HFFc6 (cell line): ENCODE measurements around the gene MOGAT3. TPM values are rescaled to one million over a fixed set of nuclear protein-coding genes. Genes with fewer than 3 reads are reported as not detected.
A peak's percentile ranks its signal among the peaks of the same experiment; 100 is the strongest.

Experiments
- DNase-seq: peaks from one replicate; pipeline ENCODE4 v3.0.0-alpha.2; 2018
- H3K27ac Mint-ChIP-seq: 2 replicates; pipeline ENCODE4 v1.8.0; 2020; ENCODE audit warnings: mild to moderate bottlenecking, mixed read lengths
- H3K27me3 Mint-ChIP-seq: 2 replicates; pipeline ENCODE4 v1.8.0; 2021; ENCODE audit warnings: mild to moderate bottlenecking, moderate library complexity, mixed read lengths; ENCODE audit not compliant: insufficient read depth
- H3K36me3 Mint-ChIP-seq: 2 replicates; pipeline ENCODE4 v1.8.0; 2021; ENCODE audit warnings: low read depth, mixed read lengths
- H3K4me1 Mint-ChIP-seq: 2 replicates; pipeline ENCODE4 v1.8.0; 2020; ENCODE audit warnings: low read depth, mixed read lengths
- H3K4me3 Mint-ChIP-seq: 2 replicates; pipeline ENCODE4 v1.8.0; 2020; ENCODE audit warnings: mild to moderate bottlenecking, moderate library complexity, mixed read lengths
- H3K9me3 Mint-ChIP-seq: 2 replicates; pipeline ENCODE4 v1.8.0; 2020; ENCODE audit warnings: mild to moderate bottlenecking, mixed read lengths
- CTCF ChIP-seq: fragments of 200-600 bp; sonication (generic); IDR thresholded peaks from 2 replicates; pipeline ENCODE4 v1.5.0; 2021; ENCODE audit warnings: antibody characterized with exemption, mild to moderate bottlenecking
- total RNA-seq, 6 experiments: library from RNA; stranded (reverse); fragmentation: NEBNext Ultra II Directional; extraction: Animal tissue kit (Norgen Biotek cat#: 25700); gene quantifications; 2 replicates in 1 of 6; 3 replicates in 5 of 6; pipeline ENCODE4 v1.2.3, GENCODE V29; 2021

MOGAT3 gene
- total RNA-seq, 6 experiments from 2014 or later: not detected

DNA sequence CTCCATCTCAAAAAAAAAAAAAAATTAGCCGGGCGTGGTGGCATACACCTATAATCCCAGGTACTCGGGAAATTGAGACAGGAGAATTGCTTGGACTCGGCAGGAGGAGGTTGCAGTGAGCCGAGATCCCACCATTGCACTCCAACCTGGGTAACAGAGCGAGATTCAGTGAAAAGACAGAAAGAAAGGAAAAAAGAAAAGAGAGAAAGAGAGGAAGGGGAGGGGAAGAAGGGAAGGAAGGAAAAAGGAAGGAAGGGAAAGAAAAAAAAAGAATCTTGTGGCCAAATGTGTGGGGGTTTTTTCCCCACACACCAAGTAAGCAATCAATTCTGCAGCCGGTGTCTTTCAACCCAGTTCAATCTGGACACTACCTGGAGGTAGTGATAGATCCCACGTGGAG lies 11.7 kb downstream of the MOGAT3 start:
- no peaks in the 10 kb centered on the region for H3K36me3 Mint-ChIP-seq
- no peak overlapping the region for H3K4me3 Mint-ChIP-seq
- no peak overlapping the region for H3K27ac Mint-ChIP-seq
- peaks cover 15% of the 10 kb centered on the region for H3K27me3 Mint-ChIP-seq
- H3K9me3 Mint-ChIP-seq: no peaks in the 10 kb centered on the region
- TF ChIP-seq CTCF: no peak
- DNase-seq: no peak
- H3K4me1 Mint-ChIP-seq: peaks cover 12% of the 10 kb centered on the region

GRCh38 chr7:101186844-101187428 lies 13.9 kb downstream of the MOGAT3 start:
- H3K9me3 Mint-ChIP-seq: peaks cover 6% of the 10 kb centered on the region; the same call in 1 of the 2 replicates
- H3K36me3 Mint-ChIP-seq: no peaks in the 10 kb centered on the region
- peaks cover 20% of the 10 kb centered on the region for H3K4me1 Mint-ChIP-seq
- peaks cover 17% of the 10 kb centered on the region for H3K27me3 Mint-ChIP-seq
- DNase-seq: no peak
- TF ChIP-seq CTCF: no peak
- no peak overlapping the region for H3K4me3 Mint-ChIP-seq
- H3K27ac Mint-ChIP-seq: no peak overlapping the region

GRCh38 chr7:101186194-101186593 lies 14.6 kb downstream of the MOGAT3 start:
- Mint-ChIP-seq H3K4me1 (peaks cover 20% of the 10 kb centered on the region), H3K9me3 (peaks cover 6% of the 10 kb centered on the region; the same call in 1 of the 2 replicates), H3K27ac (no peak overlapping the region), H3K4me3 (no peak overlapping the region), H3K36me3 (no peaks in the 10 kb centered on the region), H3K27me3 (peaks cover 17% of the 10 kb centered on the region)
- TF ChIP-seq CTCF: no peak
- no peak for DNase-seq

GRCh38 chr7:101185258-101185839 lies 15.5 kb downstream of the MOGAT3 start:
- Mint-ChIP-seq H3K27ac (peak overlapping the region; percentile 53; the same call in 1 of the 2 replicates), H3K4me3 (no peak overlapping the region), H3K4me1 (peaks cover 20% of the 10 kb centered on the region), H3K36me3 (no peaks in the 10 kb centered on the region), H3K27me3 (peaks cover 24% of the 10 kb centered on the region), H3K9me3 (peaks cover 6% of the 10 kb centered on the region; the same call in 1 of the 2 replicates)
- peak; percentile 69 for DNase-seq
- no peak for TF ChIP-seq CTCF

- Mint-ChIP-seq H3K27me3 (peaks cover 49% of the 10 kb centered on the region), H3K9me3 (peaks cover 6% of the 10 kb centered on the region; the same call in 1 of the 2 replicates), H3K4me1 (peaks cover 22% of the 10 kb centered on the region), H3K4me3 (peak within 1 kb of the TSS; percentile 60), H3K36me3 (no peaks in the 10 kb centered on the region), H3K27ac (no peak within 1 kb of the TSS)
- no peak for DNase-seq
- no peak for TF ChIP-seq CTCF
Observed at GRCh38 chr7:101180130-101180755, 20.6 kb downstream of the MOGAT3 start, which contains the start of gene NAT16. NAT16 (minus strand) TSS chr7:101180293; CDS start chr7:101174807, 5,486 bp downstream.
